ENCODE results near the gene MAD2L1.

- TF ChIP-seq CTCF (IDR thresholded peaks at IDR 0.05) (no peak), POLR2A (IDR thresholded peaks at IDR 0.05) (no peak)
These were observed 56.9 kb downstream of the MAD2L1 start for GRCh38 chr4:120009731-120010130.

All from uterus (tissue), 2 donors.